Testis (tissue), 2 donors: Measurements from ENCODE around the gene LRP8.

ENCODE experiments used
- CTCF ChIP-seq, 3 experiments: fragments of 450-650 bp in 2 of 3; fragments of 200-600 bp in 1 of 3; sonication (generic) in 1 of 3; IDR thresholded peaks; one replicate each; pipeline ENCODE4 v1.5.1; 2016 to 2019; ENCODE audit warnings: antibody characterized with exemption in 3 of 3, mild to moderate bottlenecking in 2 of 3, moderate library complexity in 1 of 3
- POLR2A ChIP-seq: fragments of 450-650 bp; IDR thresholded peaks from one replicate; pipeline ENCODE4 v1.6.1; 2017; ENCODE audit warnings: antibody characterized with exemption, mild to moderate bottlenecking, moderate library complexity

- TF ChIP-seq CTCF (IDR thresholded peaks at IDR 0.05) (no peak), POLR2A (no peak)
Measured at GRCh38 chr1:53317646-53318539, 10.0 kb downstream of the LRP8 start.
